T-helper 2 cell (primary cell): ENCODE data around the gene NPAS3.

Experiments used
- DNase-seq, 5 experiments: peaks; one replicate each; pipeline versions ENCODE4 v3.0.0 to v3.0.0-alpha.2; 2012 to 2022

NPAS3 gene

GRCh38 chr14:32940711-32941667 lies 2.3 kb downstream of the NPAS3 start:
- no peak for DNase-seq

- DNase-seq = no peak
These were observed 3.0 kb downstream of the NPAS3 start for GRCh38 chr14:32941668-32942065.

GRCh38 chr14:32947081-32947480 lies 8.4 kb downstream of the NPAS3 start:
- no peak for DNase-seq

GRCh38 chr14:32947792-32948191 lies 9.1 kb downstream of the NPAS3 start:
- DNase-seq = no peak

GRCh38 chr14:32950584-32950983 lies 11.9 kb downstream of the NPAS3 start:
- DNase-seq = no peak

- no peak for DNase-seq
These were observed 28.7 kb downstream of the NPAS3 start for GRCh38 chr14:32967421-32967820.

GRCh38 chr14:32968972-32969544 lies 30.4 kb downstream of the NPAS3 start:
- DNase-seq = no peak

GRCh38 chr14:32977913-32978312 lies 39.2 kb downstream of the NPAS3 start:
- DNase-seq = no peak

GRCh38 chr14:32978691-32979255 lies 40.1 kb downstream of the NPAS3 start:
- no peak for DNase-seq

- DNase-seq = no peak
These were observed 41.7 kb downstream of the NPAS3 start for GRCh38 chr14:32980178-32980901.

- DNase-seq = no peak
These were observed 42.3 kb downstream of the NPAS3 start for GRCh38 chr14:32980902-32981501.

GRCh38 chr14:32984241-32984930 lies 45.7 kb downstream of the NPAS3 start:
- DNase-seq = no peak

- DNase-seq = no peak
These were observed 47.2 kb downstream of the NPAS3 start for GRCh38 chr14:32985866-32986265.

GRCh38 chr14:32986791-32987540 lies 48.3 kb downstream of the NPAS3 start:
- DNase-seq = no peak

GRCh38 chr14:32991691-32992090 lies 53.0 kb downstream of the NPAS3 start:
- DNase-seq = no peak

GRCh38 chr14:32993921-32994320 lies 55.2 kb downstream of the NPAS3 start:
- DNase-seq = no peak

GRCh38 chr14:32996343-32996742 lies 57.7 kb downstream of the NPAS3 start:
- peak in 1 of 5 experiments; percentile 0 for DNase-seq

- no peak for DNase-seq
These were observed 59.8 kb downstream of the NPAS3 start for GRCh38 chr14:32998433-32998832.

- DNase-seq = no peak
These were observed 71.0 kb downstream of the NPAS3 start for GRCh38 chr14:33009673-33010072.

GRCh38 chr14:33010495-33010894 lies 71.8 kb downstream of the NPAS3 start:
- DNase-seq = no peak

GRCh38 chr14:33014710-33015109 lies 76.0 kb downstream of the NPAS3 start:
- DNase-seq = no peak
